GM18909 (cell line): ENCODE results near the gene CD37.
"Not testable (repeated sequence)": the region's sequence is repeated elsewhere in the genome, so short reads cannot be mapped to it uniquely, and the experiment has no call there.

Source experiments
- ATAC-seq: cut with Tn5 transposase; IDR thresholded peaks from one replicate; pipeline ENCODE4 v1.9.1; 2021; ENCODE audit warnings: mild to moderate bottlenecking; ENCODE audit not compliant: unreplicated experiment, poor library complexity

The CD37 gene

GRCh38 chr19:49371184-49371583 lies 36.0 kb downstream of the CD37 start:
- no peak for ATAC-seq

- ATAC-seq: not testable (repeated sequence)
Measured at GRCh38 chr19:49373174-49373573, 38.0 kb downstream of the CD37 start.

GRCh38 chr19:49374665-49375434 lies 39.6 kb downstream of the CD37 start:
- no peak for ATAC-seq

- no peak for ATAC-seq
Measured at GRCh38 chr19:49378512-49378911, 43.3 kb downstream of the CD37 start.

- ATAC-seq: no peak
Measured at GRCh38 chr19:49380391-49380790, 45.2 kb downstream of the CD37 start.

GRCh38 chr19:49382639-49383038 lies 47.4 kb downstream of the CD37 start:
- no peak for ATAC-seq

GRCh38 chr19:49383599-49383998 lies 48.4 kb downstream of the CD37 start:
- no peak for ATAC-seq

- ATAC-seq: no peak
Measured at GRCh38 chr19:49387936-49388372, 52.7 kb downstream of the CD37 start, which contains the start of gene KASH5. KASH5 (plus strand) TSS chr19:49388249; CDS start chr19:49390884, 2,635 bp downstream.

GRCh38 chr19:49389406-49389805 lies 54.2 kb downstream of the CD37 start:
- no peak for ATAC-seq
